ENCODE measurements around the gene PHLDA1. TPM values are rescaled to one million over a fixed set of nuclear protein-coding genes. Genes with fewer than 3 reads are reported as not detected.

PHLDA1 gene
- total and polyA plus RNA-seq, 9 of the 15 experiments (the other 6 are each of a cell fraction or from before 2014, with no cell fraction given): 0.15 to 2.9 (median 0.54) TPM

- H3K36me3 ChIP-seq (ENCODE audit: control insufficient read depth, insufficient read depth, low read length): no peaks in the 10 kb centered on the region
- in situ Hi-C loops (cut with MboI) (loop anchor here (25.0 kb wide), 1 partner anchor 688 kb away; the partner anchor contains the start of genes CAPS2 and GLIPR1L1), intact Hi-C loops (cut with micrococcal nuclease) (no loop called here)
- DNase-seq (ENCODE audit: extremely low read depth in 1 of 4, low spot score in 3 of 4) (no peak), ATAC-seq (no peak), FAIRE-seq (no peak)
- no peaks in the 10 kb centered on the region for H3K9me1 ChIP-seq (ENCODE audit: control insufficient read depth, insufficient read depth, low read length)
- H3K9me3 ChIP-seq (replicated peaks; ENCODE audit: control insufficient read depth, insufficient read depth, low read depth, low read length): no peaks in the 10 kb centered on the region
- no peak overlapping the region for H3K27ac ChIP-seq (ENCODE audit: extremely low read depth, low read depth, low read length)
- ChIA-PET CTCF (ENCODE audit: low intra/inter-chr PET ratio) (no interaction called here), POLR2A (interaction anchor here (1.1 kb wide), 1 partner anchor 94 kb away, joined by 6 read pairs; no protein-coding TSS in a partner anchor)
- H4K20me1 ChIP-seq (replicated peaks; ENCODE audit: control insufficient read depth, insufficient read depth, low read length): no peaks in the 10 kb centered on the region
- H3K4me3 ChIP-seq: no peak overlapping the region
- no peak overlapping the region for H3K4me2 ChIP-seq (ENCODE audit: insufficient read depth, low read length)
- H3K4me1 ChIP-seq (replicated peaks in 1 of 2; ENCODE audit: control insufficient read depth in 2 of 2, insufficient read depth in 2 of 2, low read length in 2 of 2): peaks cover 1 to 11% of the 10 kb centered on the region in 2 experiments; a peak in 3 of 5 replicates
- H3K27me3 ChIP-seq (ENCODE audit: control insufficient read depth in 2 of 2, insufficient read depth in 2 of 2, low read length in 2 of 2): no peaks in the 10 kb centered on the region
- WGBS (ENCODE audit: insufficient coverage, low coverage, missing lambda C conversion rate): 6% methylated on average over 3 of the region's 3 CpGs
- no peak overlapping the region for H3K9ac ChIP-seq (ENCODE audit: insufficient read depth in 1 of 2, low read depth in 2 of 2, low read length in 2 of 2)
- H2AFZ ChIP-seq (ENCODE audit: low read depth, low read length): no peak overlapping the region
- no peak for TF ChIP-seq JUNB (CRISPR knock-in tag; conservative IDR thresholded peaks at IDR 0.05)
- TF ChIP-seq FOSL1 (tag; conservative IDR thresholded peaks at IDR 0.05): peak; percentile 63
- no peak for TF ChIP-seq THRA (IDR thresholded peaks at IDR 0.05)
- TF ChIP-seq JUND (IDR thresholded peaks at IDR 0.05; ENCODE audit: borderline replicate concordance, low read depth, low read length): peak; percentile 13; the same call in 1 of the 2 replicates
- no peak for TF ChIP-seq JUND (tag; IDR thresholded peaks at IDR 0.05; ENCODE audit: borderline replicate concordance, low read depth, low read length)
- H3K79me2 ChIP-seq (ENCODE audit: control insufficient read depth, insufficient read depth, low read length): no peaks in the 10 kb centered on the region
- no TSS peak for BruUV-seq (replicated peaks)
These were observed 6.5 kb downstream of the PHLDA1 start for GRCh38 chr12:76024942-76025600.

All from K562 (cell line).